K562 treated with DMSO at 1 percent for 4 hours (cell line): Measurements from ENCODE around the gene DCC. TPM values are rescaled to one million over a fixed set of nuclear protein-coding genes. Genes with fewer than 3 reads are reported as not detected.

Source experiments
- total RNA-seq: library from RNA; unstranded; fragments of 300-600 nt; gene quantifications from 2 replicates; pipeline ENCODE4 v1.2.3, GENCODE V29; 2022; ENCODE audit not compliant: insufficient read depth

The DCC gene, protein sequence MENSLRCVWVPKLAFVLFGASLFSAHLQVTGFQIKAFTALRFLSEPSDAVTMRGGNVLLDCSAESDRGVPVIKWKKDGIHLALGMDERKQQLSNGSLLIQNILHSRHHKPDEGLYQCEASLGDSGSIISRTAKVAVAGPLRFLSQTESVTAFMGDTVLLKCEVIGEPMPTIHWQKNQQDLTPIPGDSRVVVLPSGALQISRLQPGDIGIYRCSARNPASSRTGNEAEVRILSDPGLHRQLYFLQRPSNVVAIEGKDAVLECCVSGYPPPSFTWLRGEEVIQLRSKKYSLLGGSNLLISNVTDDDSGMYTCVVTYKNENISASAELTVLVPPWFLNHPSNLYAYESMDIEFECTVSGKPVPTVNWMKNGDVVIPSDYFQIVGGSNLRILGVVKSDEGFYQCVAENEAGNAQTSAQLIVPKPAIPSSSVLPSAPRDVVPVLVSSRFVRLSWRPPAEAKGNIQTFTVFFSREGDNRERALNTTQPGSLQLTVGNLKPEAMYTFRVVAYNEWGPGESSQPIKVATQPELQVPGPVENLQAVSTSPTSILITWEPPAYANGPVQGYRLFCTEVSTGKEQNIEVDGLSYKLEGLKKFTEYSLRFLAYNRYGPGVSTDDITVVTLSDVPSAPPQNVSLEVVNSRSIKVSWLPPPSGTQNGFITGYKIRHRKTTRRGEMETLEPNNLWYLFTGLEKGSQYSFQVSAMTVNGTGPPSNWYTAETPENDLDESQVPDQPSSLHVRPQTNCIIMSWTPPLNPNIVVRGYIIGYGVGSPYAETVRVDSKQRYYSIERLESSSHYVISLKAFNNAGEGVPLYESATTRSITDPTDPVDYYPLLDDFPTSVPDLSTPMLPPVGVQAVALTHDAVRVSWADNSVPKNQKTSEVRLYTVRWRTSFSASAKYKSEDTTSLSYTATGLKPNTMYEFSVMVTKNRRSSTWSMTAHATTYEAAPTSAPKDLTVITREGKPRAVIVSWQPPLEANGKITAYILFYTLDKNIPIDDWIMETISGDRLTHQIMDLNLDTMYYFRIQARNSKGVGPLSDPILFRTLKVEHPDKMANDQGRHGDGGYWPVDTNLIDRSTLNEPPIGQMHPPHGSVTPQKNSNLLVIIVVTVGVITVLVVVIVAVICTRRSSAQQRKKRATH (N-terminal part only)
- total RNA-seq = not detected in 2 replicates

GRCh38 chr18:52339891-52340371 lies at the start of gene DCC:
TSS of gene DCC (plus strand) at chr18:52340197. CDS start at chr18:52340788, 591 bp downstream.

